Measurements from ENCODE around the gene GINS2. TPM values are rescaled to one million over a fixed set of nuclear protein-coding genes. Genes with fewer than 3 reads are reported as not detected.

The GINS2 gene
- total RNA-seq, 1 experiment from 2014 or later = 52.7 TPM

- Histone ChIP-seq H3K27ac (ENCODE audit: insufficient read length, low read depth, low read length) (no peak overlapping the region), H3K79me1 (ENCODE audit: insufficient read depth, low read depth, low read length, poor library complexity, severe bottlenecking) (no peaks in the 10 kb centered on the region), H3K4me1 (ENCODE audit: insufficient read depth, low read length) (peaks cover 3% of the 10 kb centered on the region; the same call in 1 of the 2 replicates), H3K4me2 (ENCODE audit: insufficient read depth, insufficient read length, low read length) (peak overlapping the region; percentile 74), H2BK20ac (ENCODE audit: low read depth, low read length, poor library complexity, severe bottlenecking) (no peak overlapping the region), H2BK5ac (ENCODE audit: insufficient read length, low read length) (no peak overlapping the region), H4K20me1 (ENCODE audit: control insufficient read depth, insufficient read depth, insufficient read length) (no peaks in the 10 kb centered on the region), H2BK120ac (ENCODE audit: low read depth, low read length, poor library complexity, severe bottlenecking) (no peak overlapping the region), H4K91ac (ENCODE audit: insufficient read length, low read depth, low read length) (no peak overlapping the region), H4K5ac (ENCODE audit: insufficient read length, low read depth, low read length) (no peak overlapping the region), H2BK12ac (ENCODE audit: insufficient read length, low read depth, low read length) (no peak overlapping the region), H3K9me3 (ENCODE audit: control insufficient read depth, low read depth, low read length) (peaks cover 7% of the 10 kb centered on the region), H3K56ac (ENCODE audit: insufficient read length, low read depth, low read length) (no peak overlapping the region), H4K8ac (replicated peaks; ENCODE audit: insufficient read length, low read depth, low read length) (no peak overlapping the region), H3T11ph (ENCODE audit: low read length) (no peak overlapping the region), H3K9ac (ENCODE audit: extremely low read depth, insufficient read length, low read length) (peak overlapping the region; percentile 16), H3K23ac (ENCODE audit: insufficient read length, low read depth, low read length) (no peak overlapping the region), H3K23me2 (ENCODE audit: insufficient read length, low read depth, low read length, poor library complexity, severe bottlenecking) (peaks cover 9% of the 10 kb centered on the region), H3K27me3 (ENCODE audit: insufficient read depth, low read length) (peaks cover 3% of the 10 kb centered on the region; the same call in 1 of the 2 replicates), H3K18ac (ENCODE audit: insufficient read length, low read depth, low read length) (no peak overlapping the region), H3K79me2 (ENCODE audit: insufficient read depth, low read length) (no peaks in the 10 kb centered on the region), H2AK5ac (ENCODE audit: insufficient read length, low read length) (no peak overlapping the region), H2AFZ (ENCODE audit: low read length) (no peak overlapping the region), H2BK15ac (ENCODE audit: low read depth, low read length) (no peak overlapping the region), H3K14ac (ENCODE audit: insufficient read depth, low read length) (no peak overlapping the region), H3K4ac (ENCODE audit: low read depth, low read length) (no peak overlapping the region)
- WGBS (ENCODE audit: extremely low coverage, insufficient read length, low lambda C conversion rate) = no CpG with 5 or more reads among the region's 22 CpGs
- H3K36me3 Mint-ChIP-seq (ENCODE audit: insufficient read depth in 1 of 3, low read depth in 3 of 3) = peaks cover 6 to 13% (median 10%) of the 10 kb centered on the region in 3 experiments; a peak in 5 of 7 replicates
- H3K4me3 Mint-ChIP-seq = peak overlapping the region; percentile 41 to 68
- no peak for TF ChIP-seq CTCF (conservative IDR thresholded peaks at IDR 0.05)
- H3K9me3 Mint-ChIP-seq = peaks cover 5 to 8% of the 10 kb centered on the region in 2 experiments
- DNase-seq = peak; percentile 61
- H3K4me1 Mint-ChIP-seq = peaks cover 24 to 39% of the 10 kb centered on the region in 2 experiments
- peak overlapping the region in 2 of 3 experiments; percentile 65 to 68; a peak in 3 of 7 replicates for H3K27ac Mint-ChIP-seq
- peaks cover 23% of the 10 kb centered on the region for H3K27me3 Mint-ChIP-seq (ENCODE audit: low read depth)
Observed at GRCh38 chr16:85715169-85716021, 26.6 kb upstream of the GINS2 start.
